GM13977 (cell line): ENCODE data around the gene TMEM139.

Experiments used
- DNase-seq: peaks from one replicate; pipeline ENCODE4 v3.0.0; 2012; ENCODE audit warnings: low spot score
- CTCF ChIP-seq: IDR thresholded peaks from 2 replicates; pipeline ENCODE4 v1.5.1; 2012; ENCODE audit warnings: mild to moderate bottlenecking, control low read depth; ENCODE audit not compliant: insufficient read depth; ENCODE audit errors: extremely low read depth, missing control alignments
- in situ Hi-C: fragments of 300-500 bp; cut with MboI; formaldehyde crosslinking; loops from one replicate; pipeline ENCODE4 v1.12.0; 2022; ENCODE audit warnings: low sequenced_read_pairs, low pct_unique_long_range_greater_than_20kb, mixed read lengths, inconsistent platforms; ENCODE audit not compliant: unreplicated experiment

Gene TMEM139

GRCh38 chr7:143256325-143256724 is 28.4 kb upstream of the TMEM139 start:
- in situ Hi-C loops, result loop anchor here (10.0 kb wide), 1 partner anchor 48 kb away; no protein-coding TSS in a partner anchor
- DNase-seq, result no peak
- no peak for TF ChIP-seq CTCF

- DNase-seq, result peak; percentile 36
- no peak for TF ChIP-seq CTCF
- in situ Hi-C loops, result loop anchor here (10.0 kb wide), 1 partner anchor 48 kb away; no protein-coding TSS in a partner anchor
Measured at GRCh38 chr7:143256932-143257331, 27.8 kb upstream of the TMEM139 start.

- TF ChIP-seq CTCF, result no peak
- in situ Hi-C loops, result loop anchor here (10.0 kb wide), 1 partner anchor 47 kb away; no protein-coding TSS in a partner anchor
- no peak for DNase-seq
Measured at GRCh38 chr7:143257501-143257900, 27.3 kb upstream of the TMEM139 start.

- in situ Hi-C loops, result loop anchor here (10.0 kb wide), 1 partner anchor 46 kb away; no protein-coding TSS in a partner anchor
- DNase-seq, result peak; percentile 45
- no peak for TF ChIP-seq CTCF
Measured at GRCh38 chr7:143258831-143259230, 25.9 kb upstream of the TMEM139 start.

- in situ Hi-C loops, result loop anchor here (10.0 kb wide), 1 partner anchor 45 kb away; no protein-coding TSS in a partner anchor
- TF ChIP-seq CTCF, result no peak
- DNase-seq, result no peak
Measured at GRCh38 chr7:143259765-143260164, 25.0 kb upstream of the TMEM139 start.

- in situ Hi-C loops, result no loop called here
- TF ChIP-seq CTCF, result no peak
- no peak for DNase-seq
Measured at GRCh38 chr7:143261901-143262300, 22.9 kb upstream of the TMEM139 start.
